Transverse colon (tissue), 4 donors: ENCODE measurements around the gene TMPRSS9.

Source experiments
- CTCF ChIP-seq, 5 experiments: fragments of 200-600 bp in 3 of 5; fragments of 450-650 bp in 2 of 5; sonication (generic) in 3 of 5; IDR thresholded peaks; 1 replicate in 2 of 5; 2 replicates in 3 of 5; pipeline ENCODE4 v1.5.1; 2016 to 2017; ENCODE audit warnings: antibody characterized with exemption in 5 of 5, inconsistent platforms in 3 of 5, mild to moderate bottlenecking in 2 of 5, moderate library complexity in 1 of 5
- EP300 ChIP-seq: sonication (generic); formaldehyde crosslinking; IDR thresholded peaks from one replicate; pipeline ENCODE4 v1.6.1; 2017; ENCODE audit warnings: antibody characterized with exemption, low read depth
- POLR2A ChIP-seq: fragments of 450-650 bp; IDR thresholded peaks from one replicate; pipeline ENCODE4 v1.6.1; 2016; ENCODE audit warnings: antibody characterized with exemption, mild to moderate bottlenecking, moderate library complexity
- POLR2AphosphoS5 ChIP-seq, 3 donors: sonication (generic); formaldehyde crosslinking; IDR thresholded peaks; one replicate each; pipeline ENCODE4 v1.6.1; 2016; ENCODE audit warnings: antibody characterized with exemption in 3 of 3

GRCh38 chr19:2353887-2354592 lies 6.0 kb upstream of the TMPRSS9 start:
- TF ChIP-seq CTCF (IDR thresholded peaks at IDR 0.05) (no peak), POLR2A (no peak), POLR2AphosphoS5 (IDR thresholded peaks at IDR 0.05) (no peak), EP300 (no peak)
